Neutrophil (primary cell): Measurements from ENCODE around the gene LGI4.

Experiments used
- H3K27ac ChIP-seq: fragments of 200-600 bp; sonication (generic); 2 replicates; pipeline ENCODE4 v1.5.1; 2016; ENCODE audit warnings: mild to moderate bottlenecking, moderate library complexity
- H3K27me3 ChIP-seq: fragments of 200-600 bp; sonication (generic); 2 replicates; pipeline ENCODE4 v1.6.0; 2016; ENCODE audit warnings: mild to moderate bottlenecking
- H3K36me3 ChIP-seq: fragments of 200-600 bp; sonication (generic); 2 replicates; pipeline ENCODE4 v1.5.1; 2017
- H3K4me1 ChIP-seq, 2 experiments: fragments of 200-600 bp in 1 of 2; sonication (generic) in 1 of 2; 1 replicate in 1 of 2; 2 replicates in 1 of 2; pipeline versions ENCODE4 v1.5.1 to v1.6.1; 2013 to 2016; ENCODE audit warnings: low read depth in 1 of 2, low read length in 1 of 2, mild to moderate bottlenecking in 1 of 2, moderate library complexity in 1 of 2; ENCODE audit not compliant: control insufficient read depth in 1 of 2, insufficient read depth in 1 of 2
- H3K4me3 ChIP-seq, 2 experiments: fragments of 200-600 bp in 1 of 2; sonication (generic) in 1 of 2; 1 replicate in 1 of 2; 2 replicates in 1 of 2; pipeline ENCODE4 v1.5.1; 2013 to 2016; ENCODE audit warnings: low read depth in 1 of 2, low read length in 1 of 2, mild to moderate bottlenecking in 1 of 2, moderate library complexity in 1 of 2
- H3K9me3 ChIP-seq: fragments of 200-600 bp; sonication (generic); 2 replicates; pipeline ENCODE4 v1.5.1; 2016
- TF ChIP-seq, protein P1 (sequence below): fragments of 200-600 bp; sonication (generic); IDR thresholded peaks from 2 replicates; pipeline ENCODE4 v1.5.1; 2016; ENCODE audit warnings: antibody characterized with exemption

Gene LGI4

GRCh38 chr19:35119091-35119490, 15.8 kb downstream of the LGI4 start:
- Histone ChIP-seq H3K27me3 (peaks cover 54% of the 10 kb centered on the region), H3K4me3 (no peak overlapping the region), H3K36me3 (no peaks in the 10 kb centered on the region), H3K9me3 (no peaks in the 10 kb centered on the region), H3K27ac (no peak overlapping the region), H3K4me1 (peaks cover under 1 to 1% of the 10 kb centered on the region in 2 experiments)
- TF ChIP-seq, protein P1, sequence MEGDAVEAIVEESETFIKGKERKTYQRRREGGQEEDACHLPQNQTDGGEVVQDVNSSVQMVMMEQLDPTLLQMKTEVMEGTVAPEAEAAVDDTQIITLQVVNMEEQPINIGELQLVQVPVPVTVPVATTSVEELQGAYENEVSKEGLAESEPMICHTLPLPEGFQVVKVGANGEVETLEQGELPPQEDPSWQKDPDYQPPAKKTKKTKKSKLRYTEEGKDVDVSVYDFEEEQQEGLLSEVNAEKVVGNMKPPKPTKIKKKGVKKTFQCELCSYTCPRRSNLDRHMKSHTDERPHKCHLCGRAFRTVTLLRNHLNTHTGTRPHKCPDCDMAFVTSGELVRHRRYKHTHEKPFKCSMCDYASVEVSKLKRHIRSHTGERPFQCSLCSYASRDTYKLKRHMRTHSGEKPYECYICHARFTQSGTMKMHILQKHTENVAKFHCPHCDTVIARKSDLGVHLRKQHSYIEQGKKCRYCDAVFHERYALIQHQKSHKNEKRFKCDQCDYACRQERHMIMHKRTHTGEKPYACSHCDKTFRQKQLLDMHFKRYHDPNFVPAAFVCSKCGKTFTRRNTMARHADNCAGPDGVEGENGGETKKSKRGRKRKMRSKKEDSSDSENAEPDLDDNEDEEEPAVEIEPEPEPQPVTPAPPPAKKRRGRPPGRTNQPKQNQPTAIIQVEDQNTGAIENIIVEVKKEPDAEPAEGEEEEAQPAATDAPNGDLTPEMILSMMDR: no peak

GRCh38 chr19:35118268-35119020, 16.4 kb downstream of the LGI4 start:
- H3K9me3 ChIP-seq: no peaks in the 10 kb centered on the region
- H3K27me3 ChIP-seq: peaks cover 54% of the 10 kb centered on the region
- no peak overlapping the region for H3K4me3 ChIP-seq
- no peak overlapping the region for H3K27ac ChIP-seq
- no peaks in the 10 kb centered on the region for H3K36me3 ChIP-seq
- H3K4me1 ChIP-seq: no peaks in the 10 kb centered on the region
- TF ChIP-seq, protein P1: no peak

GRCh38 chr19:35117799-35118198, 17.1 kb downstream of the LGI4 start:
- Histone ChIP-seq H3K27me3 (peaks cover 54% of the 10 kb centered on the region), H3K4me1 (no peaks in the 10 kb centered on the region), H3K27ac (no peak overlapping the region), H3K9me3 (no peaks in the 10 kb centered on the region), H3K36me3 (no peaks in the 10 kb centered on the region), H3K4me3 (no peak overlapping the region)
- TF ChIP-seq, protein P1: no peak

- Histone ChIP-seq H3K4me1 (no peaks in the 10 kb centered on the region), H3K27me3 (peaks cover 54% of the 10 kb centered on the region), H3K4me3 (no peak overlapping the region), H3K36me3 (no peaks in the 10 kb centered on the region), H3K27ac (no peak overlapping the region), H3K9me3 (no peaks in the 10 kb centered on the region)
- TF ChIP-seq, protein P1: no peak
These were observed 17.7 kb downstream of the LGI4 start for GRCh38 chr19:35117116-35117515.

- no peak overlapping the region for H3K4me3 ChIP-seq
- H3K4me1 ChIP-seq: no peaks in the 10 kb centered on the region
- H3K27me3 ChIP-seq: peaks cover 54% of the 10 kb centered on the region
- no peaks in the 10 kb centered on the region for H3K36me3 ChIP-seq
- TF ChIP-seq, protein P1: no peak
- H3K27ac ChIP-seq: no peak overlapping the region
- H3K9me3 ChIP-seq: no peaks in the 10 kb centered on the region
These were observed 18.6 kb downstream of the LGI4 start for GRCh38 chr19:35116072-35116801.
